Activated CD8-positive, alpha-beta memory T cell treated with anti-CD3 and anti-CD28 coated beads, Interleukin-2, amount 50 U/mL, for 4 hours (primary cell): ENCODE results near the gene CCDC88A.
"Not testable (repeated sequence)": the region's sequence is repeated elsewhere in the genome, so short reads cannot be mapped to it uniquely, and the experiment has no call there.

ENCODE experiments used
- DNase-seq: peaks from one replicate; pipeline ENCODE4 v3.0.0-alpha.2; 2020

Gene CCDC88A

DNA sequence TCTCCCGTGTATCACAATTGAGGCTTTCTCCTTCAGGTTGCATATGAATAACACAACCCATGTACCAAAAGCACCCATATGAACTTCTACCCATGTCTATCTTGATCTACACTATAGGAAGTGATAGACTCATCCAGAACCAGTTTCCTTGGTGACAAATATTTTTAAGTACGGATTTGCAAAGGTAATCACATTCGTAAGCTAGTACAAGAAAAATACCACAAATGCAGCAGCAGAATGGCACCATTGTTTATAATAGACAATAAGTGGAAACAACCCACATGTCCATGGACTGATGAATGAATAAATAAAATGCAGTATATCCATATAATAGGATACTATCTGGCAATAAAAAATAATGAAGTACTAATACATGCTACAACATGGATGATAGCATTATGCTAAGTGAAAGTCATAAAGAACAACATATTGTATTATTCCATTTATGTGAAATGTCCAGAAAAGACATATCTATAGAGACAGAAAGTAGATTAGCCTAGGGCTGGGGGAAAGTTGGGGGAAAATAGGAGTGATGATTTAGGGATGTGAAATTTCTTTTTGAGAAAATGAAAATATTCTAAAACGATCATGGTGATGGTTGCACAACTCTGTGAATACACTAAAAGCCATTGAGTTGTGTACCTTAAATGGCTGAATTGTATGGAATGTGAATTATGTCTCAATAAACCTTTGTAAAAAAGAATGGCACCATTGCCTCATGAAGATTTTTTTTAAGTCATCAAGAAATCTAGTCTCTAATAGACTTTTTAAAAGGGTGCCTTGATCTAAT lies 3.4 kb upstream of the CCDC88A start:
- DNase-seq = no peak

GRCh38 chr2:55421326-55421725 lies 1.7 kb upstream of the CCDC88A start:
- no peak for DNase-seq

GRCh38 chr2:55420871-55421270 lies 1.2 kb upstream of the CCDC88A start:
- no peak for DNase-seq

DNA sequence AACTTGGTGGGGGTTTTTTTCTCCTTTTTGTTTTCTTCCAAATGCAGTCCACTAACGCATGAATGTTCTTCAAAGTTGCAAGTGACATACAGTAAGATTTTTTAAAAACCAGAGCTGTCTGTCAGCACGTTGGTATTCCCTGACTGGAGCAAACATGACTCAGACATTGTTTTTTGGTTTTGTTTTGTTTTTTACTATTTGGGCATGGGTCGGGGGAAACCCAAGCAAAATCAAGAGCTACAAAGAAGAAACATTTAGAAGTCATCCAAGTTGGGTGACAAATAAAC lies 726 bp upstream of the CCDC88A start:
- no peak for DNase-seq

DNA sequence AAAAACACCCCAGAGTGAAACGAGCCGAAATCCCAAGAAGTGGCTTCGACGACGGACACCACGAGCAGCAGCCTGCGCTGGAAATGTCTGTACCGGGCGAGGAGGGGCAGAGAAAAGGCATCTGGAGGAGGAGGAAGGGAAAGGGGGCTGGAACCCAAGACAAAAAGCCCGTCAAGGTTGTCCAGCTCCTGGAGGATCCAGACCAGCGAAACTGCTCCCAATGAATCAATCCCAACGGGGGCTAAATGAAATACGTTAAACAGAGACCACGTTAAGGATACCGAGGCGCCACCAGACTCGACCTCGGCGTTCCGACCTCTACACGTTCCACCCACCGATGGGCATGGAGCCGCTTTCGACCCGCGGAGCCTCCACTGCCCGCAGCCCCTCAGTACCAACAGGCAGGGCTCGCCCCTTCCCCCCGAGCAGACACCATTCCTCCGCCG lies 400 bp downstream of the CCDC88A start:
- no peak for DNase-seq

DNA sequence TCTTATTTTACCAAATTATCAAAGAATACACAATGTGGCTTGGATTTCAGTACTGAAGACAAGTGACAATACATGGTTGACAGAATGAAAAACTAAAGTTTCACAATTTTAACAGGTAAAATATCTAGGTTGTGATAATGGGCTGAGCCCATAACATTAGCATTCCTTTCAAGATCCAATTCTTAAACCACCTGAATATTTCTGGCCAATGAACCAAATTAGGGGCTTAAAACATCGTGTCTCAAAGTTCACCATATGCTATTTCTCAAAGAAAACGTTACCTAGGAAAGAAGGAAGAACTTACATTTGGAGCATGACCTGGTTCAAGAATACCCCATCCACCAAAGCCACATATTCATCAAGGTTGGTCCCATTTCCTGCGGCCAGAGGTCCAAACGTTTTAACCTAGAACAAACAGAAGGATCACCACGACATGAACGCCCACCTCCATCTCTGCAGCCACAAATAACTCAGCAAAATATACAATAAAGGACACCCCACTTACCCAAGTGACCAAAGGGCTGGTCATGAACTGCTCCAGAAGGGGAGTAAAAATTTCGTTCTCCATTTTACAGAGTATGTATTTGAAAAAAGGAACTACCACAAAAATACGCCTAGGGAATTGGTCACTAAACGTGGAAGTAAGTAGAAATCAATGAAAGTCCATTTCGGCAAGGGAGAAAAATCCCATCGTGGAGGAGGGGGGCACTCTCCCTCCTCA lies 984 bp downstream of the CCDC88A start:
- no peak for DNase-seq

GRCh38 chr2:55418072-55418471 lies 1.6 kb downstream of the CCDC88A start:
- no peak for DNase-seq

DNA sequence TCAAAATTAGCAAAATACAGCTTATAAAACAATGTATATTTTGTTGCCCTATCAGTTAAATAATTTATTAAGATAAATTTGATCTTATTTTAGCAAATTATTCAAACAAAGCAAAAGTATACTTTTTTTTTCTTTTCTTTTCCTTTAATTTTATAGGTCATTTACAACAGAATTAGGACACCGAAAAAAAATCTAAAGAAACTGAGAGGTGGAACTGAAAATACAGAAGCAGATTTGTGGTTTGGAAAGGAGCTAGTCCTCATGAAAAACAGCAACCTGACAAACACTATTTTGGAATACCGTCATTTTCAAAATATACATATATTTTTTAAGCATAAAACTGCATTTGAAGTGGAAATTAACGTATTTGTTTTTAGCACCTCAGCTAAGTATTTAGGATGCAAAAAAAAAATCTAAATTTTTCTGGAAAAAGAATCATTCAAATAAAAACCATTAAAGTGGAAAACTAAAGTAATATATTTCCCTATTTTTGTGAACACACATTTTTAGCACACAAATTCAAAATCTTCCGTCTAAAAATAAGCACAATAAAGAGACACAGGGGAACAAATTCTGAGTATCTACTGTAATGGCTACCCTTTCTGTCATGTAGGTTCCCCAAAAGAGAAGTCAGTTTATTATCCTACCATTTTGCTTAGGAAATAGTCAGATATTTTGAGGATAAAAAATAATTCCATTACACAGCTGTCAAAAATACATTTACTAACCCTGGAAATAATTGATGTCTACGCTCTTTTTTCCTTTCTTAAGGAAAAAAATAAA lies 2.7 kb downstream of the CCDC88A start:
- DNase-seq = no peak

GRCh38 chr2:55415300-55415699 lies 4.4 kb downstream of the CCDC88A start:
- no peak for DNase-seq

- no peak for DNase-seq
Observed at GRCh38 chr2:55408918-55409868, 10.5 kb downstream of the CCDC88A start.

GRCh38 chr2:55408098-55408882 lies 11.4 kb downstream of the CCDC88A start:
- DNase-seq = no peak

GRCh38 chr2:55405116-55405515 lies 14.5 kb downstream of the CCDC88A start:
- no peak for DNase-seq

DNA sequence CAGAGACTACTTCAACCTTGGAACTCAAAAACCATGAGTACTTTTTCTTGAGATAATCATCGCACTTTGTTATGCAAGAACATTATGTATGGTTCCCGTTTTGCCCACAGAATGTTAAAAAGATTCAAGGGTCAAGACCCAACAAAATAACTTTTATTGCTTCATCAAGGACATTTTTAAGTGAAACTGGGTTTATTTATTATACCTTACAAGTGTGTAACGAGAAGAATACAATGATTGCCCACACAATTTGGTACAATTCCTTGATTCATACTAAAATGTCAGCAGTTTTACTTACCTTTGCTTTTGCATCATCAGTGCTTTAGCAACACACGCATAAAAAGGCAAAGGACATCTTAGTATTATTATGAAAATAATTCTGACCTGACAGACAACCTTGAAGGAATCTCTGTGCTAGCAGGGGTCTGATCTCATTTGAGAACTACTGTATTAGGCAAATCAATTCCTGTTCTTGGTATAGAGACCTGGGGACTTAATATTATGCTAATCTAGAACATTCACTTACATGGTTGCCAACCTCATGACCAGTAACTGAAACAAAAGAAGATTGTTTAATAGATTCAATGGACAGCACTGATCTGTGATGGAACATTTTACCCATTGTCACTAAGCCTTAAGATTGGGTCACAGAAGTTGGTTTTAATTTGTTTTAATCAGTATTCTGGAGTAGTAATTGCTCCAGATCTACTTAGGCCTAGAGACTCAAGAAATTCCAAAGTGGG lies 16.2 kb downstream of the CCDC88A start:
- DNase-seq = no peak

GRCh38 chr2:55401124-55401523 lies 18.5 kb downstream of the CCDC88A start:
- DNase-seq = no peak

DNA sequence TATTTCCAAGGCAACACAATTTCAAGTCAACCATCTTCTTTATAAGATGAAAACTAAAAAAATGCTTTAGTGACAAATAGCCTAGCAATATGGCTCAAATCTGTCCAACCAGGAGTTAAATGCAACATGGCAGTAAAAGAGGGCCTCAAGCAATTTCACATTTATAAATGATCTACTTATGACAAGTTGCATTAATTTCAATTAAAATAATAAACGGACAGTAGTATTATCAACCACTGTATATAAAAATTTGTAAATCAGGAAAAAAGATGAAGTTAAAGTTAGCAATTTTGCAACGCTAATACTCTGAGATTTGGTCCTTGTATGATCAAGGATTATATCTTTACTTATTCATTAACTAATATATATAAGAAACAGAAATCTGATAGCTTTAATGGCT lies 19.3 kb downstream of the CCDC88A start:
- no peak for DNase-seq

- DNase-seq = no peak
Observed at GRCh38 chr2:55399815-55400214, 19.8 kb downstream of the CCDC88A start.

- DNase-seq = no peak
Observed at GRCh38 chr2:55395724-55396605, 23.7 kb downstream of the CCDC88A start.

DNA sequence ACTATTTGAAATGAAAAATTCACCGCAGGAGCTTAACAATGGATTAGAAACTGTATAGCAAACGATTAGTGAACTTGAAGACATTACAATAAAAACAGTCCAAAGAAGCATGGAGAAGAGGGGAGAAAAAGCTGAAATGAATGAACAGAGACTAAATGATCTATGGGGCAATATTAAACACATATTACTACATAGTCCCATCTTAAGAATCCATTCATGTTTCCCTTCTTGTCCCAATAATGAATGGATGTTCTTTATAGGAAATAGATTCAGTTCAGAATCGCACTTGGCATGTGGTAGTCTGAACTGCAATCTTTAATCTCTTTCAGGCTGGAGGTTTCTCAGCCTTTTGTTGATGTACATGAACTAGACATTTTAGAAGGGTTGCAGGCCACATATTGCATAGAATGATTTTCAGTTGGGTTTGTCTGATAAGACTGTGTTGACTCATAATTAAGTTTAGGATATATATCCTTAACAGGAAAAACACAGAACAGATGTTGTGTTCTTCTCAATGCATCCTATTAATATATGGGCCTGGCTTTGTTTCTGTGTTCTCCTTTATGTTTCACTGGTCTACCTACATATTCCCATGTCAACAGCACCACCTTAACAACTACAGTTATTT lies 27.9 kb downstream of the CCDC88A start:
- no peak for DNase-seq

- DNase-seq = no peak
Observed at GRCh38 chr2:55391155-55391554, 28.5 kb downstream of the CCDC88A start.

- DNase-seq = not testable (repeated sequence)
Observed at GRCh38 chr2:55385516-55385915, 34.1 kb downstream of the CCDC88A start.
